H54 (cell line): ENCODE results near the gene ZHX3.
A peak's percentile ranks its signal among the peaks of the same experiment; 100 is the strongest.
"Not testable (repeated sequence)": the region's sequence is repeated elsewhere in the genome, so short reads cannot be mapped to it uniquely, and the experiment has no call there.

Experiments
- DNase-seq: peaks from one replicate; pipeline ENCODE4 v3.0.0; 2011; ENCODE audit warnings: low spot score, mixed read lengths; ENCODE audit not compliant: insufficient read length
- FAIRE-seq: peaks from 3 replicates; lab custom pipeline; 2011; peaks lifted over from hg19 to GRCh38; lab: Jason Lieb, UNC
- POLR2A ChIP-seq: IDR thresholded peaks from 2 replicates; pipeline ENCODE4 v1.6.1; 2011; ENCODE audit warnings: low read depth, mild to moderate bottlenecking, low read length

ZHX3 gene

DNA sequence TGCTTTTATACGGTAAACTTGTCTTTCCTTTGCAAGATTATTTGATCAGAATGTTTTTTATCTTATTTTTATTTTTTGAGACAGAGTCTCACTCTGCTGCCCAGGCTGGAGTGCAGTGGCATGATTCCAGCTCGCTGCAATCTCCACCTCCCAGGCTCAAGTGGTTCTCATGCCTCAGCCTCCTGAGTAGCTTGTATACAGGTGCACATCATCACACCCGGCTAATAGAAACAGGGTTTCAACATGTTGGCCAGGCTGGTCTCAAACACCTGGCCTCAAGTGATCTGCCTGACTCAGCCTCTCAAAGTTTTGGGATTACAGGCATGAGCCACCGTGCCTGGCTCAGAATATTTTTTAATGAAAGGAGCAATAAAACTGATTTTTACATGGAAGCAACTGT lies 14.2 kb upstream of the ZHX3 start:
- DNase-seq = no peak
- TF ChIP-seq POLR2A = no peak
- FAIRE-seq = no peak

DNA sequence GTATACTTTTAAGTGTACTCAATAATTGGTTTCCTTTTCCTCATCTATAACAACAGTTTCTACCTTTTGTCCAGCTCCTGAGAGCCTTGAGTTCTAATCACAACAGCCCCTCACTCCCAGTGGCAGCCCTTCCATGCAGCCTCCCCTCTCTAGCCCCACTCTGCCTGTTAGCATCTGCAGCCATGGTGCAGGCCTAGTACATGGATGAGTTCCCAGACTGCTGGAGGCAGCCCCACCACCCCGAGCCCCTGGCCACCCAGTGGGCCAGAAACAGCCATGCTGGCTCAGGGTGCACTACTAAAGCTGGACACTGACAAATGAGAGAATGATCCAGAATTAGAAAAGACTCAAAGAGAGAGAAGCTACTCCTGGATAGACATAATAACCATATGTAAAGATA lies 13.4 kb upstream of the ZHX3 start:
- TF ChIP-seq POLR2A = no peak
- no peak for FAIRE-seq
- no peak for DNase-seq

DNA sequence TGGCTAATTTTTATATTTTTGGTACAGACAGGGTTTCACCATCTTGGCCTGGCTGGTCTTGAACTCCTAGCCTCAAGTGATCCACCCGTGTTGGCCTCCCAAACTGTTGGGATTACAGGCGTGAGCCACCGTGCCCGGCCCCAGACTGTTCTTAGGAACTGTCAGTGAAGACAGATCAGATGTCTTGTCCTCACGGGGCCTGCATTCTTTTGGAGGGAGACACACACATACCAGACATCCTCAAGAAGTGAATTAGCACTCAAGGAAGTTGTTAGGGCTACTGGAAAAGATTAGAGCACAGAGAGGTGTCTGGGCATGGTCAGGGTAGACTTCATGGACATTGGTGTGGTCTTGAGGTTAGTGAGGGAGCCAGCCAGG lies 12.8 kb upstream of the ZHX3 start:
- FAIRE-seq (no peak), DNase-seq (no peak)
- TF ChIP-seq POLR2A = no peak

DNA sequence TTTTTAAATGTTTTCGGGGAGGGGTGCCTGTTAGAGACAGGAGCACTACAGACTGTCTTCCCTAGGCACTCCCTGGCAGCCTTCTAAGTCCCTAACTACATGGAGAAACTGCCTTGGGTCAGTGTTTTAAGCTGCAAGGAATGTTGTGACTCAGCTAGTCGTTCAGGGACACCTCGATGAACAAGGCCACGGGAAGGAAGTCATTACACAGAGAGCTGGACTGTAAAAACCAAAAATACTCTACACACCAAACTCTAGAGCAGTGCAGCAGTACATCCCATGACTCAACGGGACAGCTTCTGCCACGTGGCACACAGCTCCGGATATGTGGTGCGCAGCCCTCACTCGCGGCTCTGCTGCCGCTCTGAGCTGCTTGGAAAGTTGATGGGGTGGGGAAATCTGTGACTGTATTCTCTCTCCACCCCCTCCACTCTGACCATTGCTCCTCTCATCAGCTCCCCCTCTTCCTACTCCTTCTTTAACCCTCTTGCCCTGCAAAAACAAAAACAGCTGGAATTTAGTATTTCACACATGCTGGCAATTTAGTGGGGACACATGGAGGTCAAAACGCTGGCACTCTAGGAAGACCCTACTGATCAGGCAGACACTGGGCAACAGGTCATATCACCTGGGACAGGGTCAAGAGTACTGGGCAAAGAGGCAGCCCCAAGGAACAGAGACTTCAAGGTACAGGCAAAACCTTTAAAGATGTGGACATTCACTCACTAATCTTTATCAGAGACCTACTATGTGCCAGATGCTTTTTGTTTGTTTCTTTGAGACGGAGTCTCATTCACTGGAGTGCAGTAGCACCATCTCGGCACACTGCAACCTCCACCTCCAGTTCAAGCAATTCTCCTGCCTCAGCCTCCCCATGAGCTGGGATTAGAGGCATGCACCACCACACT lies 12.2 kb upstream of the ZHX3 start:
- peak; percentile 66 for TF ChIP-seq POLR2A
- DNase-seq (peak; percentile 89), FAIRE-seq (peak; percentile 85)

DNA sequence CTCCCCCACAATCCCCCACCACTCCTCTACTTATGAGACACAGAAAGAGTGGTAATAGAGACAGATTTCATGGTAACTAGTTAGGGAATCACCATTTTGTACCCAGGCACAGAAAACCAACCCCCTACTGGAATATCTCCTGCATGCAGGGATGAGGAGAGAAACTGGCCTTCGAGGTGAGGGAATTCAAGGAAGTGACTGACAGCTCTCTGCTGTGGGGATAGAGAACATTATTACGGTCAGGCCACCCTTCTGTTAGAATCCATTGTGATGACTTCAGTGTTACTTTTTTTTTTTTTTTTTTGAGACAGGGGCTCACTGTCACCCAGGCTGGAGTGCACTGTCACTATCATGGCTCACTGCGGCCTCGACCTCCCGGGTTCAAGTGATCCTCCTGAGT lies 9.6 kb upstream of the ZHX3 start:
- DNase-seq (no peak), FAIRE-seq (no peak)
- TF ChIP-seq POLR2A = no peak

DNA sequence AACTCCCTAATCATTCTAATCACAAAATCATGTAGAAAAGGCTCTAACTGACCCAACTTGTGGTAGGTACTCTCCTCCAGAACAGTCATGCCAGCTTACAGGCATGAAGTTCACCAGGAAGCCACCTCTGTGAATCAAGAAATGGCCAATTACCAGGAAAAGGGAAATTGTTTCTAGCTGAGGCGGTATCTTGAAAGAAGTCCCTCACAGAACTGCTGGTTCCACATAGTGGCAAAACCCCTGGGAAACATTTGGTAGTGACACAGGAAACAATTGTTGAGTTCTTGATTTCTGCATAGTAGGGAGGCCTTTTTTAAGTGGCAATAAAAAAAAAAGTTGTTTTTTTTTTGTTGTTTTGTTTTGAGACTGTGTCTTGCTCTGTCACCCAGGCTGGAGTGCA lies 3.4 kb upstream of the ZHX3 start:
- no peak for FAIRE-seq
- DNase-seq = no peak
- TF ChIP-seq POLR2A = no peak

DNA sequence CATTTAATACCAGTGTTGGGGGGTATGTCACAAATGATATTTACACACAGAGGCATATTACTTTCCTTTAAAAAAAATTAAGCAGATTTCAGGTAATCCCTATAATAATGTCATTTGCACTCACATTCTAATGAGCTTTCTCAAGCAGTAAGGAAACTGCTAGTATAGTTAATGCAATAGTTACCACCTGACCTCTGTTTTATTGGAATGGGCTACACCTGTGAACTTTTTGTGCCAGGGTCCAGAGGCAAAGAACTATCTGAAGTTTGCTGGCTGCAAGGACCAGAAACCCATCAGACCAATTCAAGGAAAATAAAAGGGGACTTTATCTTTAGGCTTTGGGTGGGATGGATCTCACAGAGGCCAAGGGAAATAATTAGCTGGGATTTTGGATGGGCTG lies 2.9 kb upstream of the ZHX3 start:
- FAIRE-seq (no peak), DNase-seq (no peak)
- no peak for TF ChIP-seq POLR2A

DNA sequence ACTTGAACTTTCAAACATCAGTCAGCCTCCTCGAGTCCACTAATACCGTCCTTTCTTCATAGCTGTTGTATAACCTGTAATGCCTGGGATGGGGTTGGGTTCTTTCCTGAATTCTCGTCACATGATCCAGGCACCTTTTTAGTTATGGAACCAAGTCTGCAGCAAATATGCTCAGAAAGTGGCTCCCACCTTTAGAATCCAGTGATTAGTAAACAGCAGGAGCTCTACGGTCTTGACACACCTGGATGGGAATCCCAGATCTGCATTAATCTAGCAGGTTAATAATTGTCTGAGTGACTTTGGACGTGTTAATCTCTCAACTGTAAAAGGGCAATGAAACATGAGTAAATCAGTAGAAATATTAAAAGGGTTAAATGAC lies 729 bp upstream of the ZHX3 start:
- no peak for DNase-seq
- no peak for TF ChIP-seq POLR2A
- no peak for FAIRE-seq

DNA sequence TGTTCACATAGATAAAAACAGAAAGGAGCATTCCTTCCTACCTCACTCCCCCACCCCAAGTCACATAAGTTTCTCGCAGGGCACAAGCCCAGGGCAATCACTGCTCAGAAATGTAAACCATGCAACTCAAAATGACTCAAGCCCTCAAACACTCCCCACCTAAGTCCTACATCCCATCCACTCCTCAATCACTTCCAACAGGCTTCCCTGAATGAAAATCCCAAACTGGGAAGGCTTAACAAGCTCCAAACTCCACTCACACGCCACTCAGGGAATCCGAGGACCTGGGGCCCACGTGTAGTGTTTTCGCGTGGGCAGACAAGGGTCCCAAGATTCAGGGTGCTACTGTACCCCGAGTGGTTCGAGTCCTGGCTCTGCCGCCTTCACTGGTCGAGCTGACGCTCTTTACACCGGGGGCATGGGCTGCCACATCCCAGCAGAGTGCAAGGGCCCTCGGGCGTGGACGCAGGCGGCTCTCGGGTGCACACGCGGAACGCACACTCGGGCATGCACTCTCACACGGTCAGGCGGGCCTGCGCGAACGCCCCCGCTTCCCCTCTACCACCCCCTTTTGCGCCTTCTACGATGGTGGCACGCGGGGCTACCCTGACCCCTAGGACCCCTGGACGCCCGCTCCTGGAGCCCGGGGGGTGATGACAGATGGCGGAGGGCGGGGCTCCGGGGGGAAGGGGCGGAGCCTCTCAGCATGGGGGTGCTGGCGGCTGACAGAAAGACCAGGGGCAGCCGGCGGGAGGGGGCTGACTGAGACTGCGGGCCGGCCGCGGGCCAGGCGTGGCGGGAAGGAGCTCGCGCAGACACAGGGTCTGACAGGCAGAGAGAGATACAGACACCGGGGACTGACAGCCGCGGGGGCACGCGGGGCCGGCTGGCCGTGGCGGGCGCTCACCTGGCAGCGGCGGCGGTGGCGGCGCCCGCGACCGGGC lies 657 bp downstream of the ZHX3 start:
- TF ChIP-seq POLR2A = no peak
- FAIRE-seq (no peak), DNase-seq (peak; percentile 83)

DNA sequence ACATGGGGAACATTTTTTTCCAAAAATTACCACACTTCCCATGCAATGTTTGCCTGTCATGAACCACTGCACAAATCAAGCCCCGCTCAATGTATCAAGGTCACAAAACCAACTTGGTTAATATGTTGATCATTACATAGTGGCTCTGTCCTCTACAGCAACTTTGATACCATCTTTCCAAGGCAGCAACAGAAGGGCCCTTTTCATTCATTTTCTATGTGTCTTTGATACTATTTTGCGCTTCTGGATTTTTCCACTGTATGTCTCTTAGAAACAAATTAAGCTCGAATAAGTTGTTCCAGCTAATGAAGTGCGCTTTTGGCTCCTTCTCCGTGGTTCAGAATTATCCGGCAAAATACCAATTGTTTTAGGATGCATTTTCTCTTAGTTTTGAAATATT lies 1.5 kb downstream of the ZHX3 start:
- DNase-seq (no peak), FAIRE-seq (no peak)
- no peak for TF ChIP-seq POLR2A

DNA sequence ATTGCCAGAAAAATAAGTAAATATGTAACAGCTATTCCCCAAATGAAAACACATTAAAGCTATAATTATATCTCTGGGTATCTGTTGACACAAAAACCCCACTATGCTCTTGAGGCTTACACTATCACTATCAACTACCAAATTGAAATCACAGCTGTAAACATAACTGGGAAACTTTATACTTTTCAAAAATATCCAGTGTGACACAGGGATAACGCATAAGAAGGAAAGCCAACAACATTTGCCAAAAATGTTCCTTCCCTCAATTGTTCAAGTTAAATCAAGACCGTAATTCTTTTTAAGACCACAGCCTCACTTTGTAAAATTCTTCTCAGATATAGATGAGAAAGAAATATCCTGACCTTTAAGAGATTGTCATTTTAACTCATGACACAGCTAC lies 3.1 kb downstream of the ZHX3 start:
- no peak for DNase-seq
- no peak for FAIRE-seq
- no peak for TF ChIP-seq POLR2A

DNA sequence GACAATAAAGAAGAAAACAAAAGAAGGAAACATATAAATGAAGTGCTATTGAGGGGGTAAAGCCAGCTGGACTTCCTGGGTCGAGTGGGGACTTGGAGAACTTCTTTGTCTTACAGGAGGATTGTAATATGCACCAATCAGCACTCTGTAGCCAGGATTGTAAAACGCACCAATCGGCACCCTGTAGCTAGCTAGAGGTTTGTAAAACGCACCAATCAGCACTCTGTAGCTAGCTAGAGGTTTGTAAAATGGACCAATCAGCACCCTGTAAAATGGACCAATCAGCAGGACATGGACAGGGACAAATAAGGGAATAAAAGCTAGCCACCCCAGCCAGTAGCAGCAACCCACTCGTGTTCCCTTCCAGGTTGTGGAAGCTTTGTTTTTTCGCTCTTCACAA lies 5.5 kb downstream of the ZHX3 start:
- not testable (repeated sequence) for FAIRE-seq, DNase-seq

DNA sequence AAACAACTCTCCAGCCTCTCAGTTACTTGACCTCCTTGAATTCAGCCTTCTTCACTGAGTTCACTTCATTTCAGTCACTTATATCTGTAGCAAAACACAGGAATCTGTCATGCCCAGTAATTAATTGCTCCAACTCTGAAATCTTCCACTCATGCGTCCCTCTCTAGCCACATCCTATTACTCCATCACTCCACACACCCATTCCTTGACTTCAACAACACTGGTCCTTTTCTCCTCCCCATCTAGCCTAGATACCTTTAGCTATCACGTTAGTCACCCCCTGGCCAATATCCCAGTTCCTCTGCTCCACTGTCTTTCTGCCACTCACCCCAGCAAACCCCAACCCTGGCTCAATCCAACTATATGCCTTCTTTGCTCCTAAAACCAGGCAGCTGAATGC lies 7.7 kb downstream of the ZHX3 start:
- DNase-seq = peak; percentile 61
- peak; percentile 88 for FAIRE-seq

DNA sequence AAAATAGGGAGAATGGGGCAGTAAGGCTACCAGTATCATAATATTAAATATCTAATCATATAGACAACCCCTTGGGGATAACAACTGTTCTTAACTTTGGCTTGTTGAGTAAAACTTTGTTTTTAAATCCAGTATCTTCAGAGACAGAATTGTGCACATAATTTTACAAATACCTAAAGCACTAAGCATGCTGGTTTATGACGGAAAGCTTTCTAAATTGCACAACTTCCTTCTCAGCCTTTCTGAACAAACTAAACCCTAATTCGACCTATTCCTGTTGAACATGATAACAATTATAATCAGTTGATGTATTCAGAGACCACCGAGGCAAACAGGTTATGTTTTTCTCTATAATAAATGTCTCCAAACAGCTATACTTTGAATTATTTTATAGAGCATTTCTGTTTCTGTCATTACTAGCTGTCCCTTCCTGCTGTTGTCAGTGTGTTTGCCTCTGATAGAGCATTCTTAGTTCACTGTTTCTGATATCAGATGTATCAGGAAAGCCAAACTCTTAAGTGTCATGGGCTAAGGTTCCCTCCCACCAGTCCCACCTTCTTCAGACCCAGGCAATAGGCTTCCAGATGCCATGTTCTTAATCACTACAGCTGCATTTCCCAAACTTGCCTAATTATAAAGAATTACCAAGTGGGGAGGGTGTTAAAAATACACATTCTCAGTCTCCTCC lies 8.7 kb downstream of the ZHX3 start:
- FAIRE-seq (no peak), DNase-seq (no peak)
- TF ChIP-seq POLR2A = no peak

More for the DNA sequence above, 7.7 kb downstream of the ZHX3 start:
- no peak for TF ChIP-seq POLR2A
